Ectodermal cell (in vitro differentiated cells): Measurements from ENCODE around the gene GIMAP6.
"Not testable (repeated sequence)": the region's sequence is repeated elsewhere in the genome, so short reads cannot be mapped to it uniquely, and the experiment has no call there.

Source experiments
- H3K27ac ChIP-seq: 2 replicates; pipeline ENCODE4 v1.7.0; 2013; ENCODE audit warnings: mild to moderate bottlenecking, low read depth, low read length; ENCODE audit not compliant: insufficient read depth, poor library complexity, severe bottlenecking
- H3K27me3 ChIP-seq: 2 replicates; pipeline ENCODE4 v1.7.0; 2013; ENCODE audit warnings: mild to moderate bottlenecking, low read length; ENCODE audit not compliant: insufficient read depth, control insufficient read depth, poor library complexity, severe bottlenecking
- H3K36me3 ChIP-seq: one replicate; pipeline ENCODE4 v1.7.0; 2013; ENCODE audit warnings: low read length; ENCODE audit not compliant: control insufficient read depth, insufficient read depth
- H3K4me1 ChIP-seq: one replicate; pipeline ENCODE4 v1.7.0; 2013; ENCODE audit warnings: low read length; ENCODE audit not compliant: control insufficient read depth, insufficient read depth
- H3K4me3 ChIP-seq: 2 replicates; pipeline ENCODE4 v1.7.0; 2013; ENCODE audit warnings: low read depth, low read length, control low read depth; ENCODE audit not compliant: insufficient read depth
- H3K9me3 ChIP-seq: 2 replicates; pipeline ENCODE4 v1.7.0; 2013; ENCODE audit warnings: mild to moderate bottlenecking, low read length, moderate library complexity; ENCODE audit not compliant: control insufficient read depth
- WGBS, 2 experiments: methylation state at CpG; one replicate each; pipeline ENCODE4 v1.1.7; 2013; ENCODE audit warnings: missing lambda C conversion rate in 2 of 2; 5-methylcytosine and 5-hydroxymethylcytosine counted together

GIMAP6 gene

DNA sequence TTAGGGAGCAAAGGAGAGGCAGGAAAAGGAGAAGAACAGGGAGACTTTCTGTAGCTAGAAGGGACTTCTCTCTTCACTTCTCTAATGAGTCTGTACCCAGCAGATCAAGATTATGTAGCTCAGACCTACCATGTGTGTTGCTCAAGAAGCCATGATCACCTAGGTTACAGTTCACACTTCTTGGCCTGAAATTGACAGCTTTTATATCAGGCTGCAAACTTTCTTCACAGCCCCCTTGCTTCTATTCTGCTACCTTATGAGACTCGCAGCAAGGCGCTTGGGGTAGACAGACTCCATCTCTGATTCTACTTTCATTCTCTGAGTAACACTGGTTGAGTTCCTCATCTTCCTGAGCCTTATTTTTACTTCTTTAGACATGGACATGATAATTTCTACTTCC is 33.7 kb upstream of the GIMAP6 start:
- H3K27ac ChIP-seq: no peak overlapping the region
- WGBS, 2 experiments: 86 to 88% methylated on average over 2 of the region's 2 CpGs
- no peaks in the 10 kb centered on the region for H3K36me3 ChIP-seq
- H3K27me3 ChIP-seq: no peaks in the 10 kb centered on the region
- H3K4me1 ChIP-seq: no peaks in the 10 kb centered on the region
- no peaks in the 10 kb centered on the region for H3K9me3 ChIP-seq
- no peak overlapping the region for H3K4me3 ChIP-seq

DNA sequence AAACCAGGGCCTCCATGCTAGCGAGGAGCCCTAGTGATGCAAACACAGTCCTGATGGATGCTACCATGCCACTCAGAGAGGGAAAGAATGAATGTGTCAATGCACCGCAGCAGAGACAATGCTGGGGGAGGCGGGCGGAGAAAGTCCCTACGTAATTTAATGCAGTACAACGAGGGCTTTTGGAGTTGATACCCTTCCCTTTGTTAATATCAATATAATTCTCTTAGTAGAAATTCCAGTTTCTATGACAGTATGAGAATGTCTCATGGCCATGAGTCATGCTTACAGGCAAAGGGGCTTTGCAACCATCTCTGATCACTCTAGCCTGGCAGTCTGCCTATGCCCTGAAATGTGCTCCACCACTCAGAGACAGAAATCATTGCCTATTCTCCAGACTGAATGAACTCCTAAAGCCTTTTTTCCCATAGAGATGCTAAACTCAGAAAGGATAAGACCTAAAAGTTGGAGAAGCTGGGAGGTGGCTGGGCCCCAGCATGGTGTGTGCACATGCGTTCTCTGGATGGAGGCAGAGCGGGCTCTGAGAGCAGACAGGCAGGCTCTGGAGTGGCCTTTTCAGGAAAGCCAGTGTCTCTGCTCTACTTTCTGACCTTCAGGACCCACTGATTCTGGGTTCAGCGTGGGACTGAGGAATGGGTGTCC is 33.0 kb upstream of the GIMAP6 start:
- Histone ChIP-seq H3K27me3 (no peaks in the 10 kb centered on the region), H3K9me3 (no peaks in the 10 kb centered on the region), H3K4me3 (no peak overlapping the region), H3K36me3 (no peaks in the 10 kb centered on the region), H3K27ac (no peak overlapping the region), H3K4me1 (no peaks in the 10 kb centered on the region)
- 91 to 93% methylated on average over 6 to 9 of the region's 9 CpGs for WGBS, 2 experiments

DNA sequence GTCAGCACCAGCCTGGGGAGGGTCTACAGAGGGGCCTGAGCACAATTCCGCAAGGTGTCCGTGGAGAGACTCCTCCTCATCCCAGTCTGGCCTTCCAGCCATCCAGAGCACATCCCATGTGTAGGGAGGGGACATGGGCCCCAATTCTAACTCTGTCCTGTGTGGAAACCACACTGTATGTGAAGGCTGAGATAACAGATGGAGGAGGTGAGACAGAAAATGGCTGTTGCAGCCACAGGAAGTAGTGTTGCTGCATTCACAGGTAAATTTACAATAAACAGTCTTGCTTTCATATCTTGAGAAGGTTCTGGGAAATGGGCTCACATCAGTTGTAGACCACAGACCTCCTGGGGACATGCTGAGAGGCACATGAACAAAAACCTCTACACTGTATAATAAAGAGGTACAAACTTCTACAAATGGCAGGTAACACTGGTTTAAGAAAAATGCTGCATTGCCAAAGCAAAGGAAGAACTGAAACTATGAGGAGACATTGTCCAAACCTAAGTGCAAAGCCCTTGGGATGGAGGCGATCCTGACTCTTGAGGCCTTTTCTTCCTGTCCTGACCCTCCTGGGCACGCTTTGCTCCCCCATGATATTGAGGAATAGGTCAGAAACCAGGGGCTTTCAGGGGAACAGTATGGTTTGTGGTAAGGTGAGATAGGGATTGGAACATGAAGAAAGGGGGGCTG is 31.8 kb upstream of the GIMAP6 start:
- H3K27ac ChIP-seq: no peak overlapping the region
- no peaks in the 10 kb centered on the region for H3K36me3 ChIP-seq
- H3K4me1 ChIP-seq: no peaks in the 10 kb centered on the region
- no peak overlapping the region for H3K4me3 ChIP-seq
- 89% methylated on average over 4 of the region's 4 CpGs for WGBS, 2 experiments
- H3K9me3 ChIP-seq: no peaks in the 10 kb centered on the region
- no peaks in the 10 kb centered on the region for H3K27me3 ChIP-seq

DNA sequence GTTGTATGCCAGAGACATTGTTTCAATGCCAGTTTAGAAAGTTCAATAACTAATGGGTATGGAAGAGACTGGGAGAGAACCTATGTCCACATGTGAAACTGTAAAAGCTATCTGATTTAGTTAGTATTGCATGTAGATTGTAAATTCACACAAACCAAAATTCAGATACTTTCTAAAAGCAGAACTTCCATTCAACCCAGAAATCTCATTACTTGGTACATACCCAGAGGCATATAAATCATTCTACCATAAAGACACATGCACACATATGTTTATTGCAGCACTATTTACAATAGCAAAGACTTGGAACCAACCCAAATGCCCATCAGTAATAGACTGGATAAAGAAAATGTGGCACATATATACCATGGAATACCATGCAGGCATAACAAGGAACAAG is 30.6 kb upstream of the GIMAP6 start:
- H3K9me3 ChIP-seq, H3K4me3 ChIP-seq: not testable (repeated sequence)

DNA sequence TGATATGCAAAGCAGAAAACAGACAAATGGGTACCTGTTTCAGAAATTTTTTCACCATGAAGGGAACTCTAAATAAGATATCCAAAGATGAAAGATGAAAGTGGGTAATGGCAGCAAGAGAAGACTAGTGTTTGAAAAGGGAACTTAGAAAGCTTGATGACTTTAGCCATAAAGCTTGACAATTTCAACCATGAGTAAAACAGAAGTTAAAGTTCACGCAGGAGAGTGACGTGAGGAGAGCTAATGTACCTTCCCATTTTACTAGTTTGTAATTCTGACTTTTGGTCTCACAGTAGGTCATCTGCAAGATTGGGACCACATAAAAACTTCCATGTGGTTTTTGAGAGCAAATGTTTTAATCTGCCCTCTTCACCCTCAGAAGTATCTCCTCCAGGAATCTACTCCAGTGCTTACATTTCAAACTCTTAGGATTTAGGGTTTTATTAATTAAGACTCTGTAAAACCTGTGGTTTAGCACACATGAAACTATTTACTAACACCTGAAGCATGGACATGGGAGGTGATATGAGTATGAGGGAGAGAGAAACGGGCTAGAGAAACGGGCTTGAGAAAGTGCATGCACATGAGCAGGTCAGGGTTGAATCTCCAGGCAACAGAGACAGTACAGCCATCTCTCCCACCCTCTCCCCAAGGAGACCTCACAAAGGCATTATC is 28.9 kb upstream of the GIMAP6 start:
- Histone ChIP-seq H3K27me3 (no peaks in the 10 kb centered on the region), H3K4me1 (no peaks in the 10 kb centered on the region), H3K27ac (no peak overlapping the region), H3K36me3 (no peaks in the 10 kb centered on the region), H3K9me3 (no peaks in the 10 kb centered on the region), H3K4me3 (no peak overlapping the region)
- 94% methylated on average over 4 of the region's 4 CpGs for WGBS, 2 experiments

More for the DNA sequence above, 30.6 kb upstream of the GIMAP6 start:
- H3K4me1 ChIP-seq, H3K36me3 ChIP-seq, H3K27me3 ChIP-seq, H3K27ac ChIP-seq: not testable (repeated sequence)

DNA sequence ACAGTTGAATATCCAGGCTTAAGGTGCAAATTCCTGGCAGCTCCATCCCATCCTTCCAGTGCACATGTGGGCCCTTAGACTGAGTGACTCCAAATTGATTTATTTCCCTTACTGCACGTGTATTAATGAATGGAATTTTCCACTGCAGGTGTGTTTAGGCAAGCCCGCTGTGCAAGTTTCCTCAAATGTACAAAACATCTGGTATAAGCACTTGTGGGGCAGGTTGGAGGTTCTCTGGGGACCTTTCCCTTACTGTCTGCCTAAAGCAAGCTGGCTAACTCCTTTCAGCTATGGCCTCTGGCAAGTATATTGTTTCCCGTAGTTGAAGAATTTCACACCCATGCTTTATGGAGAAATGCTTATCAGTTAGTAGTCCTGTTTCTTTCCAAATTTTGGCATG is 25.3 kb upstream of the GIMAP6 start:
- Histone ChIP-seq H3K4me3 (no peak overlapping the region), H3K27ac (no peak overlapping the region), H3K27me3 (no peaks in the 10 kb centered on the region), H3K9me3 (no peaks in the 10 kb centered on the region), H3K36me3 (no peaks in the 10 kb centered on the region), H3K4me1 (no peaks in the 10 kb centered on the region)
- 89 to 93% methylated on average over 3 of the region's 3 CpGs for WGBS, 2 experiments

DNA sequence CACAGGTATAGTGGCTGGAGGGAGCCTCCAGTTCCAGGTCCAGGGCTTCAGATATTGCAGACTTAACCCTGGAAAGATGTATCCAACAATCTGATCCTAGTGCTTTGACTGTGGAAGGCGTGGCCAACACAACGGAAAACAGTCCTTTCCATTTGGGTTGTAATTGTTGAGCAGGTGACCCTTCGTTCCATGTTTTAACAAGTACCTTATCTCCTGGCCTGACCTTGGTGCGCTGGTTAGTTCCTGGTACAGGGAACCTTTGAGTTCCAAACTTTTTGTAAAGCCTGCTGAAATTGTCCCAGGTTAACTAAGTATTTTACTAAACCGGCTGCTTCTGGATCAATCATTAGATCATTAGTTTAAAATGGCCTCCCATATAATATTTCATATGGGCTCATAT is 23.9 kb upstream of the GIMAP6 start:
- no peak overlapping the region for H3K27ac ChIP-seq
- H3K36me3 ChIP-seq: no peaks in the 10 kb centered on the region
- 91 to 93% methylated on average over 5 of the region's 5 CpGs for WGBS, 2 experiments
- H3K27me3 ChIP-seq: no peaks in the 10 kb centered on the region
- no peaks in the 10 kb centered on the region for H3K4me1 ChIP-seq
- H3K4me3 ChIP-seq: no peak overlapping the region
- no peaks in the 10 kb centered on the region for H3K9me3 ChIP-seq

DNA sequence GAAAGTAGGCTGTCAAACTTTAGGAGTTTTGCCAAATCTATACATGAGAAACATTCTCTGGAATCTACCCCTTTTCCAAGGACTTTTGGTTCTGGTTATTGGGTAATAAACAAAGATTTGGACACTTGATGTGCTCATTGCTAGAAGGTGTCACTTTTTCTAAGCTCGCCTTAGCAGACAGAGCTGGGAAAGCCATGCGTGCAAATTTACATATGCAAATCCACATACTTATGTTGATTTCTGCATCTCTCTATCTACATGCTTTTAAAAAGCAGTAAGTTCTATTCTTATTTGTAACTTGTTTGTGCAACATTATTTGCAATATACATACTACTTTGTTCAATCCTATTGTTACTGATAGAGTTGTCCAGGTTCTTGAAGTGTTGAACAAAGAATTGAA is 22.5 kb upstream of the GIMAP6 start:
- H3K4me1 ChIP-seq: no peaks in the 10 kb centered on the region
- WGBS, 2 experiments: 61 to 67% methylated on average over 2 of the region's 2 CpGs
- H3K27ac ChIP-seq: no peak overlapping the region
- no peaks in the 10 kb centered on the region for H3K9me3 ChIP-seq
- no peaks in the 10 kb centered on the region for H3K27me3 ChIP-seq
- no peaks in the 10 kb centered on the region for H3K36me3 ChIP-seq
- H3K4me3 ChIP-seq: no peak overlapping the region

DNA sequence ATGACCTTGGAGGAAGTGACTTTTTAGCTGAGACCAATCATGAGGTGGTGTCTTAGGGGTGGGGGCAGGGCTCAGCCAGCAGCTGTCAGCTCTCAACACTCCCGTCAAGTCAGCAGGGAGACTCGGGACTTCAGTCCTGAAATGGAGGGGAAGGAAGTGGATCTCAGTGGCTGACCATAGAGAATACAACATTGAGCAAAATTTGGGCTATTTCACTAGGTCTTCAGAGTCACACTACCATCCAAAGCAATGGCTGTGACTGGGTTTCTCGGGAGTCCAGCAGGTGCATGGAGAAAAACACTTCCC is 16.8 kb upstream of the GIMAP6 start:
- H3K27me3 ChIP-seq: no peaks in the 10 kb centered on the region
- H3K9me3 ChIP-seq: no peaks in the 10 kb centered on the region
- no peak overlapping the region for H3K4me3 ChIP-seq
- 50 to 66% methylated on average over 3 of the region's 3 CpGs for WGBS, 2 experiments
- no peak overlapping the region for H3K27ac ChIP-seq
- no peaks in the 10 kb centered on the region for H3K36me3 ChIP-seq
- no peaks in the 10 kb centered on the region for H3K4me1 ChIP-seq

DNA sequence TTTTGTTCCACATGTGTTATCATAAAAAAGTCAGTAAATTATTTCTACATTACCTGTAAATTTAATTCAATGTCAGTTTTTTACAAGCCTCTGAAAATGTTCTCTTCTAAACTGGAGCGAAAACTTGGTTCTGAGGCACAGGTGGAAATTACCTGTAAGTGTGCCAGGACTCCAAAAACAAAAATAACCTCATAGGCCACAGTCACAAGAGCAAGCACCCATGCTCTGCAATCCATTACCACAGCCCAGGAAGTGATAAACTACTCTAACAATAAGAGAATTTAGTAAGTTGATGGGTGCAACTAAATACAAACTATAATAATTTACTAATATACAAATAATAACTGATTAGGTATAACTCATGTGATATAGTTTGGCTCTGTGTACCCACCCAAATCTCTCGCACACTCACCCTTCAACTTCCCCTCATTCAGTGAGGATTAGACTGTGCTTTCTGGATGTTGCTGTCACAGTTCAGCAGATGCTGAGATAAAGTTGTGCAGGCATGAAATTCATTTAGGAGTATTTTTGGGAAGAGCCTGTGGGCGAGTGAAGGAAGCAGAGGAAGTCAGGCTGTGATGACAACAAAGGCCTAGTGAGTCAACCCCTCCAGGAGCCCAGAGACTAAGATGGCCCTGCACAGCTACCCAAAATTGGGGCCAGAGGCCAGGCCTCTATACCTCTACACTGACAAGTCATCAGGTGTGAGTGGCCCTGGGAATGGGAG is 16.3 kb upstream of the GIMAP6 start:
- no peak overlapping the region for H3K27ac ChIP-seq
- H3K4me3 ChIP-seq: no peak overlapping the region
- no peaks in the 10 kb centered on the region for H3K4me1 ChIP-seq
- H3K9me3 ChIP-seq: no peaks in the 10 kb centered on the region
- H3K36me3 ChIP-seq: no peaks in the 10 kb centered on the region
- 90 to 92% methylated on average over 2 to 3 of the region's 3 CpGs for WGBS, 2 experiments
- H3K27me3 ChIP-seq: no peaks in the 10 kb centered on the region
